ENCODE results near the gene ZNF550.

GRCh38 chr19:57560049-57560491 lies 407 bp upstream of the ZNF550 start:
- TF ChIP-seq CTCF (IDR thresholded peaks at IDR 0.05) (no peak), POLR2A (IDR thresholded peaks at IDR 0.05) (no peak)

Measured in Peyer's patch (tissue), 4 donors.